Natural killer cell (primary cell): Measurements from ENCODE around the gene SMARCA1. TPM values are rescaled to one million over a fixed set of nuclear protein-coding genes. Genes with fewer than 3 reads are reported as not detected.

Experiments
- ATAC-seq, 3 donors: fragments of 150-1000 bp in 2 of 3; fragments of 200-7000 bp in 1 of 3; cut with Tn5 transposase; 1 replicate in 1 of 3; 2 replicates in 2 of 3; pipeline ENCODE4 v1.10.0; 2021; ENCODE audit warnings: mild to moderate bottlenecking in 2 of 3, moderate library complexity in 2 of 3
- DNase-seq, 2 donors: peaks; one replicate each; pipeline versions ENCODE4 v3.0.0 to v3.0.0-alpha.2; 2013 to 2021; ENCODE audit warnings: mixed read lengths in 1 of 2
- H3K27ac ChIP-seq: one replicate; pipeline ENCODE4 v1.5.1; 2013; ENCODE audit warnings: mild to moderate bottlenecking, low read length
- H3K27me3 ChIP-seq: one replicate; pipeline ENCODE4 v1.6.1; 2013; ENCODE audit warnings: low read length; ENCODE audit not compliant: control insufficient read depth, insufficient read depth
- H3K36me3 ChIP-seq: one replicate; pipeline ENCODE4 v1.6.1; 2013; ENCODE audit warnings: low read length; ENCODE audit not compliant: control insufficient read depth, insufficient read depth
- H3K4me1 ChIP-seq: one replicate; pipeline ENCODE4 v1.6.1; 2013; ENCODE audit warnings: low read length; ENCODE audit not compliant: control insufficient read depth, insufficient read depth
- H3K4me3 ChIP-seq: one replicate; pipeline ENCODE4 v1.5.1; 2013; ENCODE audit warnings: low read length
- H3K9me3 ChIP-seq: one replicate; pipeline ENCODE4 v1.6.1; 2013; ENCODE audit warnings: low read length; ENCODE audit not compliant: control insufficient read depth, insufficient read depth
- H3K27ac Mint-ChIP-seq, 2 donors: one replicate each; pipeline ENCODE4 v1.8.0; 2022; ENCODE audit warnings: mild to moderate bottlenecking in 2 of 2, mixed read lengths in 2 of 2, moderate library complexity in 1 of 2
- H3K27me3 Mint-ChIP-seq, 2 donors: one replicate each; pipeline ENCODE4 v1.8.0; 2022; ENCODE audit warnings: low read depth in 2 of 2, mixed read lengths in 2 of 2
- H3K36me3 Mint-ChIP-seq: one replicate; pipeline ENCODE4 v1.8.0; 2022; ENCODE audit warnings: mixed read lengths
- H3K4me1 Mint-ChIP-seq, 2 donors: one replicate each; pipeline ENCODE4 v1.8.0; 2022; ENCODE audit warnings: mixed read lengths in 2 of 2
- H3K4me3 Mint-ChIP-seq: one replicate; pipeline ENCODE4 v1.8.0; 2022; ENCODE audit warnings: mild to moderate bottlenecking, moderate library complexity, mixed read lengths
- H3K9me3 Mint-ChIP-seq, 2 donors: one replicate each; pipeline ENCODE4 v1.8.0; 2022; ENCODE audit warnings: mixed read lengths in 2 of 2
- WGBS: methylation state at CpG from one replicate; pipeline ENCODE4 v1.1.7; 2013; ENCODE audit warnings: missing lambda C conversion rate; ENCODE audit not compliant: insufficient coverage; 5-methylcytosine and 5-hydroxymethylcytosine counted together
- intact Hi-C: fragments of 100-400 bp; cut with micrococcal nuclease; formaldehyde crosslinking; loops from one replicate; pipeline ENCODE4 v1.14.2; 2022
- total RNA-seq, 4 donors: library from RNA; stranded (reverse); fragments of 120-200 nt in 1 of 4; gene quantifications; one replicate each; pipeline versions ENCODE4 v1.2.3 to v1.2.4, GENCODE V29; 2013 to 2022
- TF ChIP-seq, protein P1 (sequence below): fragments of 200-600 bp; IDR thresholded peaks from one replicate; pipeline ENCODE4 v1.8.0; 2022; ENCODE audit warnings: antibody characterized with exemption

The SMARCA1 gene
- total RNA-seq, 3 donors from 2014 or later (not counting 1 experiment from before 2014, with no cell fraction given): 0.18 TPM; not detected in 2

DNA sequence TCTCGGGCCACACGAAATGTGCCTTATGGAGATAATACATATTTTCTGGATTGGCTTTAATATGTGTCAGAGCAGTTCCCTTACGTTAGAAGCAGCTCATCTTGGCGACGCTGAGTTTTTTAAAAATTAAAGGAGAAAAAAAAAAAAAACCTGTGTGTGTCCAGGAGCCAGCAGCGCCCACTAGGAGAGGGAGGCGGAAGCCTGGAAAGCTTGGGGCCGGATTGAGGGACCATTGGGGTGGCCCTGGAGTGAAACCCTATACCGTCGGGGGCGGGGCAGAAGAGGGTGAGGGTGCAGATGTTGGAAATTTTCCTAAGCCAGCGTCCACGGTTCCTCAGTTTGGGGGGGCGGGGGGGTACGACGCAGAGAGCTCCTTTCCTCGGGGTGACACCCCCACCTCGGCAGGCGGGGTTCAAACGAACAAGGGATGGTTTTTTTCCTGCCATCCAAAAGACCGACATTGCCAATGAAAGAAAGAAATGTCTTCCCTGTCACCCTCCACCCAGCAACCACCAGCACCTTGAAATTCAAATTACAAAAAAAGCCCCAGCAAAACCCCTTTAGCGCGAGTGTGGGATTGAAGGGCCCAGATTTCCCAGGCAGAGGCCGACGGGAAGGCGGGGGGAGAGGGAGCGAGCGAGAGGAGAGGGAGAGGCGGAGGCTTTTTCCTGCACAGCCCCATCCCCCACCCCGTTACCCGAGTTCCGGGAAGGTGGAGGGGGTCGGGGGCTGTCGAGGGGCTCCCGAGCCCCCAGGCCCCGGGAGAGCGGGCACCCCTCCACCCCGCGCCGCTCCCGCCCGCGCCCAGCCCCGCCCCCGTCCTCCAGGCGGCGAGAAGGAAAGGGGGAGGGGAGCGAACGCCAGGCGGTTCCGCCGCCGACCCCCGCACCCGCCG is 859 bp downstream of the SMARCA1 start:
- Histone ChIP-seq H3K27me3 (peaks cover 6% of the 10 kb centered on the region), H3K27ac (no peak overlapping the region), H3K36me3 (no peaks in the 10 kb centered on the region), H3K4me1 (peaks cover 9% of the 10 kb centered on the region), H3K9me3 (no peaks in the 10 kb centered on the region), H3K4me3 (peak overlapping the region; percentile 55)
- peak in 2 of 3 donors; percentile 12 to 41 for ATAC-seq
- H3K27me3 Mint-ChIP-seq: peaks cover 26 to 39% of the 10 kb centered on the region in 2 donors
- H3K9me3 Mint-ChIP-seq: no peaks in the 10 kb centered on the region
- H3K4me3 Mint-ChIP-seq: peak overlapping the region; percentile 88
- intact Hi-C loops: no loop called here
- WGBS: 3% methylated on average over 36 of the region's 56 CpGs
- no peak overlapping the region for H3K27ac Mint-ChIP-seq
- DNase-seq: peak in 1 of 2 donors; percentile 22
- TF ChIP-seq, protein P1, sequence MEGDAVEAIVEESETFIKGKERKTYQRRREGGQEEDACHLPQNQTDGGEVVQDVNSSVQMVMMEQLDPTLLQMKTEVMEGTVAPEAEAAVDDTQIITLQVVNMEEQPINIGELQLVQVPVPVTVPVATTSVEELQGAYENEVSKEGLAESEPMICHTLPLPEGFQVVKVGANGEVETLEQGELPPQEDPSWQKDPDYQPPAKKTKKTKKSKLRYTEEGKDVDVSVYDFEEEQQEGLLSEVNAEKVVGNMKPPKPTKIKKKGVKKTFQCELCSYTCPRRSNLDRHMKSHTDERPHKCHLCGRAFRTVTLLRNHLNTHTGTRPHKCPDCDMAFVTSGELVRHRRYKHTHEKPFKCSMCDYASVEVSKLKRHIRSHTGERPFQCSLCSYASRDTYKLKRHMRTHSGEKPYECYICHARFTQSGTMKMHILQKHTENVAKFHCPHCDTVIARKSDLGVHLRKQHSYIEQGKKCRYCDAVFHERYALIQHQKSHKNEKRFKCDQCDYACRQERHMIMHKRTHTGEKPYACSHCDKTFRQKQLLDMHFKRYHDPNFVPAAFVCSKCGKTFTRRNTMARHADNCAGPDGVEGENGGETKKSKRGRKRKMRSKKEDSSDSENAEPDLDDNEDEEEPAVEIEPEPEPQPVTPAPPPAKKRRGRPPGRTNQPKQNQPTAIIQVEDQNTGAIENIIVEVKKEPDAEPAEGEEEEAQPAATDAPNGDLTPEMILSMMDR: no peak
- peaks cover 0 to 23% of the 10 kb centered on the region in 2 donors for H3K4me1 Mint-ChIP-seq
- no peaks in the 10 kb centered on the region for H3K36me3 Mint-ChIP-seq

GRCh38 chrX:129520151-129520550 is 3.1 kb downstream of the SMARCA1 start:
- H3K9me3 Mint-ChIP-seq: no peaks in the 10 kb centered on the region
- DNase-seq (no peak), ATAC-seq (no peak)
- H3K36me3 ChIP-seq: no peaks in the 10 kb centered on the region
- no peaks in the 10 kb centered on the region for H3K36me3 Mint-ChIP-seq
- H3K4me1 Mint-ChIP-seq: peaks cover 0 to 23% of the 10 kb centered on the region in 2 donors
- 100% methylated on average over 1 of the region's 3 CpGs for WGBS
- H3K4me1 ChIP-seq: peaks cover 9% of the 10 kb centered on the region
- no peaks in the 10 kb centered on the region for H3K9me3 ChIP-seq
- no peak overlapping the region for H3K27ac ChIP-seq
- H3K4me3 Mint-ChIP-seq: no peak overlapping the region
- TF ChIP-seq, protein P1: no peak
- peaks cover 6% of the 10 kb centered on the region for H3K27me3 ChIP-seq
- intact Hi-C loops: no loop called here
- no peak overlapping the region for H3K4me3 ChIP-seq
- H3K27me3 Mint-ChIP-seq: peaks cover 30 to 45% of the 10 kb centered on the region in 2 donors
- no peak overlapping the region for H3K27ac Mint-ChIP-seq

DNA sequence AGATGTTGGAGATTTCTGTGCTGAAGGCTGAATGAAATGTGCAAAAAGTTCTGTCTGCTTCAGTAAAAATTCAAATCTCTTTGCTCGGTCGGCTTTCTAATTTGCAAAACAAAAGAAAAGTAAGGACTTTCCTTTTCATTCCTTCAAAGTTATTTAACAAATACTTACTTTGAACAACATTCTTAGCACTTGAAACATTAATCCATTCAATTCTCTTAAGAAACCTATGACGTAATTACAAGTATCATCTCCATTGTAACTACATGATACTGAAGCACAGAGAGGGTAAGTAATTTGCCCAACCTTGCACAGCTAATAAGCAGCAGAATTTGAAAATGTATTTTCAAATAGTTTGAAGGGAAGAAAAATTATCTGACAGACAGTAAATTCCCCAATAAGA is 6.9 kb downstream of the SMARCA1 start:
- H3K4me1 Mint-ChIP-seq: no peaks in the 10 kb centered on the region
- H3K27me3 Mint-ChIP-seq: peaks cover 19 to 46% of the 10 kb centered on the region in 2 donors
- DNase-seq: no peak
- H3K9me3 Mint-ChIP-seq: no peaks in the 10 kb centered on the region
- Histone ChIP-seq H3K36me3 (no peaks in the 10 kb centered on the region), H3K4me1 (no peaks in the 10 kb centered on the region), H3K4me3 (no peak overlapping the region), H3K27ac (no peak overlapping the region), H3K9me3 (no peaks in the 10 kb centered on the region), H3K27me3 (no peaks in the 10 kb centered on the region)
- H3K27ac Mint-ChIP-seq: no peak overlapping the region
- no peak overlapping the region for H3K4me3 Mint-ChIP-seq
- no peak for ATAC-seq
- no peaks in the 10 kb centered on the region for H3K36me3 Mint-ChIP-seq
- TF ChIP-seq, protein P1: no peak
- 100% methylated on average over 2 of the region's 3 CpGs for WGBS
- intact Hi-C loops: no loop called here
